ENCODE results near the gene DYNC1H1. TPM values are rescaled to one million over a fixed set of nuclear protein-coding genes. Genes with fewer than 3 reads are reported as not detected.

DYNC1H1 gene
- total and polyA plus RNA-seq, 2 of the 13 experiments (the other 11 are each of a cell fraction or from before 2014, with no cell fraction given): 74.4 to 239 TPM

GRCh38 chr14:101947904-101948665 lies 16.3 kb upstream of the DYNC1H1 start (continued):
- TF ChIP-seq, protein P1, sequence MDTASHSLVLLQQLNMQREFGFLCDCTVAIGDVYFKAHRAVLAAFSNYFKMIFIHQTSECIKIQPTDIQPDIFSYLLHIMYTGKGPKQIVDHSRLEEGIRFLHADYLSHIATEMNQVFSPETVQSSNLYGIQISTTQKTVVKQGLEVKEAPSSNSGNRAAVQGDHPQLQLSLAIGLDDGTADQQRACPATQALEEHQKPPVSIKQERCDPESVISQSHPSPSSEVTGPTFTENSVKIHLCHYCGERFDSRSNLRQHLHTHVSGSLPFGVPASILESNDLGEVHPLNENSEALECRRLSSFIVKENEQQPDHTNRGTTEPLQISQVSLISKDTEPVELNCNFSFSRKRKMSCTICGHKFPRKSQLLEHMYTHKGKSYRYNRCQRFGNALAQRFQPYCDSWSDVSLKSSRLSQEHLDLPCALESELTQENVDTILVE (CRISPR knock-in tag; IDR thresholded peaks at IDR 0.05): peak; percentile 95
- TF ChIP-seq KLF12 (CRISPR knock-in tag; IDR thresholded peaks at IDR 0.05; ENCODE audit: borderline replicate concordance) (peak; percentile 84), ZNF136 (CRISPR knock-in tag; IDR thresholded peaks at IDR 0.05; ENCODE audit: low read depth) (0 out of 2 replicates have a peak, but pooled peaks have one; percentile 25), ZFP91 (CRISPR knock-in tag; IDR thresholded peaks at IDR 0.05; ENCODE audit: borderline replicate concordance) (peak; percentile 88), SIN3B (IDR thresholded peaks at IDR 0.05; ENCODE audit: low read length) (peak; percentile 82), THAP11 (CRISPR knock-in tag; IDR thresholded peaks at IDR 0.05) (peak; percentile 95), ZNF124 (CRISPR knock-in tag; IDR thresholded peaks at IDR 0.05) (peak; percentile 42), HOXA5 (CRISPR knock-in tag; IDR thresholded peaks at IDR 0.05) (peak; percentile 94), TP53 (CRISPR knock-in tag; conservative IDR thresholded peaks at IDR 0.05) (0 out of 2 replicates have a peak, but pooled peaks have one; percentile 10), MEF2D (CRISPR knock-in tag; IDR thresholded peaks at IDR 0.05) (peak; percentile 86), POLR2AphosphoS5 (IDR thresholded peaks at IDR 0.05; ENCODE audit: low read depth, low read length) (peak; percentile 94), ZNF790 (CRISPR knock-in tag; IDR thresholded peaks at IDR 0.05; ENCODE audit: borderline replicate concordance) (0 out of 2 replicates have a peak, but pooled peaks have one; percentile 38), HNF4G (IDR thresholded peaks at IDR 0.05; ENCODE audit: borderline replicate concordance, low read depth, low read length) (0 out of 2 replicates have a peak, but pooled peaks have one; percentile 35), HNF4G (CRISPR knock-in tag; IDR thresholded peaks at IDR 0.05; ENCODE audit: borderline replicate concordance, low read depth) (no peak), ZNF337 (CRISPR knock-in tag; IDR thresholded peaks at IDR 0.05; ENCODE audit: borderline replicate concordance, low read depth) (peak; percentile 45; the same call in 1 of the 2 replicates), TAF15 (IDR thresholded peaks at IDR 0.05; ENCODE audit: low read depth, low read length, poor library complexity, severe bottlenecking) (no peak), ZSCAN22 (CRISPR knock-in tag; IDR thresholded peaks at IDR 0.05) (peak; percentile 20; the same call in 1 of the 2 replicates), NFKB2 (CRISPR knock-in tag; IDR thresholded peaks at IDR 0.05; ENCODE audit: borderline replicate concordance) (peak; percentile 88; the same call in 1 of the 2 replicates), BORCS8-MEF2B (CRISPR knock-in tag; IDR thresholded peaks at IDR 0.05) (peak; percentile 84), ZBTB7B (CRISPR knock-in tag; IDR thresholded peaks at IDR 0.05) (no peak), KDM5B (CRISPR knock-in tag; IDR thresholded peaks at IDR 0.05; ENCODE audit: borderline replicate concordance) (peak; percentile 89; the same call in 1 of the 2 replicates), AHR (CRISPR knock-in tag; IDR thresholded peaks at IDR 0.05) (peak; percentile 87), DMAP1 (CRISPR knock-in tag; IDR thresholded peaks at IDR 0.05) (peak; percentile 85; the same call in 1 of the 2 replicates), ZNF256 (CRISPR knock-in tag; conservative IDR thresholded peaks at IDR 0.05) (peak; percentile 21; the same call in 1 of the 2 replicates)
